HCT116 (cell line): ENCODE data around the gene ELFN2. TPM values are rescaled to one million over a fixed set of nuclear protein-coding genes. Genes with fewer than 3 reads are reported as not detected.

Source experiments
- ATAC-seq: fragments of 200-7000 bp; cut with Tn5 transposase; 2 replicates; pipeline ENCODE4 v1.9.1; 2020; ENCODE audit warnings: mild to moderate bottlenecking, moderate library complexity
- BruUV-seq: library from RNA; stranded (reverse); fragments of 400-500 nt; replicated peaks from 2 replicates; lab custom pipeline; 2021; lab: Mats Ljungman, UMichigan
- CTCF ChIA-PET: fragments of 300-600 bp; sonication (Branson Sonifier 250); formaldehyde crosslinking; loops from one replicate; lab custom pipeline; 2021; ENCODE audit warnings: antibody characterized with exemption; lab: Charles Lee
- POLR2A ChIA-PET: fragments of 300-600, 350-600 bp; sonication (Branson Sonifier 250); formaldehyde crosslinking; loops from one replicate; lab custom pipeline; 2021; ENCODE audit warnings: antibody characterized with exemption; lab: Charles Lee
- RAD21 ChIA-PET, 2 experiments: fragments of 300-600 bp; sonication (Branson Sonifier 250); formaldehyde crosslinking; loops; one replicate each; lab custom pipeline; 2023; ENCODE audit warnings: low total read pairs in 2 of 2; ENCODE audit not compliant: uncharacterized antibody in 2 of 2, unreplicated experiment in 2 of 2, low non-redundant PET in 1 of 2; lab: Charles Lee
- DNase-seq: peaks from one replicate; pipeline ENCODE4 v3.0.0-alpha.2; 2010; ENCODE audit warnings: low read depth, low spot score
- H2AFZ ChIP-seq: fragments of 200-600 bp; shearing (Covaris generic), sonication (generic); 2 replicates; pipeline ENCODE4 v1.6.1; 2017; ENCODE audit warnings: low read depth, mixed run types, mixed read lengths, antibody characterized with exemption, low read length; ENCODE audit not compliant: poor library complexity, severe bottlenecking
- H3K27ac ChIP-seq: 2 replicates; pipeline ENCODE4 v1.5.1; 2012; ENCODE audit warnings: low read depth, low read length
- H3K27me3 ChIP-seq: fragments of 200-600 bp; sonication (generic); 2 replicates; pipeline ENCODE4 v1.6.1; 2016; ENCODE audit warnings: mixed run types, low read length, mixed read lengths; ENCODE audit not compliant: insufficient read depth
- H3K36me3 ChIP-seq, 2 experiments: fragments of 200-500 bp in 1 of 2; fragments of 200-600 bp in 1 of 2; sonication (Bioruptor generic) in 1 of 2; sonication (generic) in 1 of 2; 2 replicates each; pipeline versions ENCODE4 v1.5.1 to v1.6.1; 2014 to 2016; ENCODE audit warnings: low read length in 2 of 2, inconsistent platforms in 1 of 2, mixed read lengths in 1 of 2, mixed run types in 1 of 2; ENCODE audit not compliant: insufficient read depth in 2 of 2, control insufficient read depth in 1 of 2
- H3K4me1 ChIP-seq, 2 experiments: fragments of 200-600 bp in 1 of 2; sonication (generic) in 1 of 2; 2 replicates each; pipeline versions ENCODE4 v1.5.1 to v1.6.1; 2012 to 2017; ENCODE audit warnings: low read length in 2 of 2, inconsistent platforms in 1 of 2, mild to moderate bottlenecking in 1 of 2, mixed read lengths in 1 of 2, mixed run types in 1 of 2, moderate library complexity in 1 of 2; ENCODE audit not compliant: insufficient read depth in 2 of 2, control insufficient read depth in 1 of 2
- H3K4me2 ChIP-seq: fragments of 200-600 bp; sonication (generic); 2 replicates; pipeline ENCODE4 v1.6.1; 2017; ENCODE audit warnings: mixed run types, low read length, mixed read lengths
- H3K4me3 ChIP-seq, 2 experiments: fragments of 200-600 bp in 1 of 2; sonication (generic) in 1 of 2; replicated peaks in 1 of 2; 2 replicates each; pipeline ENCODE4 v1.5.1; 2011 to 2016; ENCODE audit warnings: low read length in 2 of 2, control low read depth in 1 of 2, low read depth in 1 of 2, mild to moderate bottlenecking in 1 of 2, mixed read lengths in 1 of 2, mixed run types in 1 of 2
- H3K79me2 ChIP-seq: fragments of 200-600 bp; sonication (generic); 2 replicates; pipeline ENCODE4 v1.6.1; 2017; ENCODE audit warnings: mild to moderate bottlenecking, mixed run types, low read length, moderate library complexity, mixed read lengths; ENCODE audit not compliant: insufficient read depth
- H3K9ac ChIP-seq: fragments of 200-600 bp; sonication (generic); 2 replicates; pipeline ENCODE4 v1.6.1; 2016; ENCODE audit warnings: low read length, mixed read lengths
- H3K9me2 ChIP-seq: fragments of 200-600 bp; sonication (generic), shearing (Covaris generic); 2 replicates; pipeline ENCODE4 v1.6.1; 2017; ENCODE audit warnings: mixed run types, mild to moderate bottlenecking, moderate library complexity; ENCODE audit not compliant: insufficient read depth
- H3K9me3 ChIP-seq, 2 experiments: fragments of 200-500 bp in 1 of 2; fragments of 200-600 bp in 1 of 2; sonication (Bioruptor generic) in 1 of 2; sonication (generic) in 1 of 2; 2 replicates each; pipeline ENCODE4 v1.6.1; 2014 to 2017; ENCODE audit warnings: low read length in 2 of 2, mixed read lengths in 2 of 2, inconsistent platforms in 1 of 2, low read depth in 1 of 2, mild to moderate bottlenecking in 1 of 2, mixed run types in 1 of 2, moderate library complexity in 1 of 2; ENCODE audit not compliant: control insufficient read depth in 1 of 2, insufficient read depth in 1 of 2
- H4K20me1 ChIP-seq: fragments of 200-600 bp; sonication (generic), shearing (Covaris generic); 2 replicates; pipeline ENCODE4 v1.6.1; 2017; ENCODE audit warnings: mixed run types, mild to moderate bottlenecking, moderate library complexity; ENCODE audit not compliant: insufficient read depth
- EGR1 ChIP-seq: IDR thresholded peaks from 2 replicates; pipeline ENCODE4 v1.6.1; 2012; ENCODE audit warnings: low read depth
- POLR2A ChIP-seq: IDR thresholded peaks from 2 replicates; pipeline ENCODE4 v1.7.0; 2011; ENCODE audit warnings: borderline replicate concordance; ENCODE audit not compliant: insufficient read depth, insufficient read length; ENCODE audit errors: extremely low read depth
- TCF7L2 ChIP-seq: IDR thresholded peaks from 2 replicates; pipeline ENCODE4 v1.7.0; 2011; ENCODE audit warnings: borderline replicate concordance, inconsistent platforms; ENCODE audit not compliant: insufficient read depth, insufficient read length; ENCODE audit errors: extremely low read depth
- intact Hi-C: fragments of 100-400 bp; cut with micrococcal nuclease; formaldehyde crosslinking; loops from 2 replicates; pipeline ENCODE4 v1.10.0; 2022
- total RNA-seq: library from RNA; stranded (reverse); gene quantifications from one replicate; pipeline ENCODE4 v1.2.1, GENCODE V29; 2021; ENCODE audit not compliant: unreplicated experiment
- TF ChIP-seq, protein P1 (sequence below), 3 experiments: fragments of 200-600 bp in 1 of 3; sonication (generic) in 1 of 3; IDR thresholded peaks in 2 of 3; conservative IDR thresholded peaks in 1 of 3; 2 replicates each; pipeline ENCODE4 v1.5.1; 2012 to 2017; ENCODE audit warnings: low read depth in 2 of 3, low read length in 2 of 3, antibody characterized with exemption in 1 of 3, borderline replicate concordance in 1 of 3, control low read depth in 1 of 3, mild to moderate bottlenecking in 1 of 3, mixed read lengths in 1 of 3, mixed run types in 1 of 3, moderate library complexity in 1 of 3; ENCODE audit not compliant: insufficient read depth in 1 of 3
- TF ChIP-seq, protein P2 (sequence below): IDR thresholded peaks from 2 replicates; pipeline ENCODE4 v1.6.1; 2012

Gene ELFN2
- total RNA-seq, 1 experiment from 2014 or later: 45.4 TPM

- DNase-seq (no peak), ATAC-seq (peak; percentile 61)
- TF ChIP-seq TCF7L2: peak; percentile 8
- TF ChIP-seq, protein P1, sequence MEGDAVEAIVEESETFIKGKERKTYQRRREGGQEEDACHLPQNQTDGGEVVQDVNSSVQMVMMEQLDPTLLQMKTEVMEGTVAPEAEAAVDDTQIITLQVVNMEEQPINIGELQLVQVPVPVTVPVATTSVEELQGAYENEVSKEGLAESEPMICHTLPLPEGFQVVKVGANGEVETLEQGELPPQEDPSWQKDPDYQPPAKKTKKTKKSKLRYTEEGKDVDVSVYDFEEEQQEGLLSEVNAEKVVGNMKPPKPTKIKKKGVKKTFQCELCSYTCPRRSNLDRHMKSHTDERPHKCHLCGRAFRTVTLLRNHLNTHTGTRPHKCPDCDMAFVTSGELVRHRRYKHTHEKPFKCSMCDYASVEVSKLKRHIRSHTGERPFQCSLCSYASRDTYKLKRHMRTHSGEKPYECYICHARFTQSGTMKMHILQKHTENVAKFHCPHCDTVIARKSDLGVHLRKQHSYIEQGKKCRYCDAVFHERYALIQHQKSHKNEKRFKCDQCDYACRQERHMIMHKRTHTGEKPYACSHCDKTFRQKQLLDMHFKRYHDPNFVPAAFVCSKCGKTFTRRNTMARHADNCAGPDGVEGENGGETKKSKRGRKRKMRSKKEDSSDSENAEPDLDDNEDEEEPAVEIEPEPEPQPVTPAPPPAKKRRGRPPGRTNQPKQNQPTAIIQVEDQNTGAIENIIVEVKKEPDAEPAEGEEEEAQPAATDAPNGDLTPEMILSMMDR (IDR thresholded peaks at IDR 0.05 in 2 of 3, conservative IDR thresholded peaks at IDR 0.05 in 1 of 3; ENCODE audit: borderline replicate concordance in 1 of 3, insufficient read depth in 1 of 3, low read depth in 2 of 3, low read length in 2 of 3): no peak
- Histone ChIP-seq H3K4me2 (peak overlapping the region; percentile 73), H3K36me3 (no peaks in the 10 kb centered on the region), H3K27ac (peak overlapping the region; percentile 69), H3K27me3 (no peaks in the 10 kb centered on the region), H3K4me3 (peak overlapping the region in 1 of 2 experiments; percentile 18; a peak in 1 of 4 replicates), H4K20me1 (no peaks in the 10 kb centered on the region), H3K9ac (peak overlapping the region; percentile 35), H3K79me2 (no peaks in the 10 kb centered on the region), H3K4me1 (peaks cover 59 to 89% of the 10 kb centered on the region in 2 experiments), H3K9me3 (no peaks in the 10 kb centered on the region), H3K9me2 (no peaks in the 10 kb centered on the region), H2AFZ (no peak overlapping the region)
- intact Hi-C loops: no loop called here
- ChIA-PET POLR2A (interaction anchor here (1.7 kb wide), 1 partner anchor 10 kb away, joined by 3 read pairs; no protein-coding TSS in a partner anchor), CTCF (interaction anchor here (1.2 kb wide), 1 partner anchor 121 kb away, joined by 3 read pairs; no protein-coding TSS in a partner anchor), RAD21 (no interaction called here)
- no TSS peak for BruUV-seq
Observed at GRCh38 chr22:37336579-37336978, 90.7 kb downstream of the ELFN2 start.

- Histone ChIP-seq H3K4me2 (peak overlapping the region; percentile 40), H3K36me3 (no peaks in the 10 kb centered on the region), H3K4me3 (no peak overlapping the region), H3K27me3 (no peaks in the 10 kb centered on the region), H3K79me2 (no peaks in the 10 kb centered on the region), H3K9me3 (no peaks in the 10 kb centered on the region), H3K27ac (peak overlapping the region; percentile 69; the same call in 1 of the 2 replicates), H4K20me1 (no peaks in the 10 kb centered on the region), H3K9me2 (no peaks in the 10 kb centered on the region), H3K4me1 (peaks cover 66 to 89% of the 10 kb centered on the region in 2 experiments), H3K9ac (no peak overlapping the region), H2AFZ (no peak overlapping the region)
- CTCF ChIA-PET: no interaction called here
- DNase-seq (no peak), ATAC-seq (no peak)
- TF ChIP-seq, protein P2, sequence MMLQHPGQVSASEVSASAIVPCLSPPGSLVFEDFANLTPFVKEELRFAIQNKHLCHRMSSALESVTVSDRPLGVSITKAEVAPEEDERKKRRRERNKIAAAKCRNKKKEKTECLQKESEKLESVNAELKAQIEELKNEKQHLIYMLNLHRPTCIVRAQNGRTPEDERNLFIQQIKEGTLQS: no peak
- no peak for TF ChIP-seq EGR1
- TF ChIP-seq POLR2A: peak; percentile 32
- no peak for TF ChIP-seq TCF7L2
- TF ChIP-seq, protein P1 (IDR thresholded peaks at IDR 0.05 in 2 of 3, conservative IDR thresholded peaks at IDR 0.05 in 1 of 3; ENCODE audit: borderline replicate concordance in 1 of 3, insufficient read depth in 1 of 3, low read depth in 2 of 3, low read length in 2 of 3): no peak
- POLR2A ChIA-PET: interaction anchor here (1.7 kb wide), 1 partner anchor 9 kb away, joined by 3 read pairs; no protein-coding TSS in a partner anchor
- no TSS peak for BruUV-seq
- intact Hi-C loops: no loop called here
- RAD21 ChIA-PET: no interaction called here
Observed at GRCh38 chr22:37335806-37336199, 91.5 kb downstream of the ELFN2 start.
